HFF-Myc (cell line): ENCODE results near the gene SMR3A.

ENCODE experiments used
- DNase-seq: peaks from one replicate; pipeline ENCODE4 v3.0.0-alpha.2; 2011; ENCODE audit warnings: low read depth; ENCODE audit errors: extremely low read depth
- H3K4me3 ChIP-seq: replicated peaks from 2 replicates; pipeline ENCODE4 v1.5.1; 2011; ENCODE audit warnings: low read depth, mild to moderate bottlenecking, control low read depth, low read length
- CTCF ChIP-seq: IDR thresholded peaks from 2 replicates; pipeline ENCODE4 v1.5.1; 2012; ENCODE audit warnings: mild to moderate bottlenecking, low read depth, low read length, control low read depth; ENCODE audit errors: missing control alignments

Gene SMR3A

DNA sequence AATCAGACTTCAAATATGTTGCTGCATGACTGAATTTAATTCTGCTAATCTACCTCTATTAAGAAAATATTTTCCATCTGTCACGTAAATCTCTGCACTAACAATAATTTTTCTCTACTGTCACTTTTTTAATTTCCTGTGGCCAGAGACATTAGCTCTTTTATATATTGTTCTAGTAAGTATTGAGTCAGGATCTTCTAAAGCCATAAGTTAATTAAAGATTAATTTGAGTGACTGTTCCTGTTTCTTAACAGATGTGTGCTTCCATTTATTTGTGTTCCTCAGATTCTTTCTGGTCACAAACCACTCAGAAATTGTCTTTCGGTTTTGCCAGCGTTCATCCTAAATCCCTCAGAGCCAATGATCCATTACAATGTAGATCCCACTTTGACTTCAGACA lies 20.0 kb downstream of the SMR3A start:
- no peak for TF ChIP-seq CTCF
- DNase-seq = no peak
- H3K4me3 ChIP-seq = no peak overlapping the region

- TF ChIP-seq CTCF = no peak
- DNase-seq = no peak
- H3K4me3 ChIP-seq = no peak within 1 kb of the TSS
These were observed 22.2 kb downstream of the SMR3A start, which contains the start of gene SMR3B for GRCh38 chr4:70382691-70383181. Gene SMR3B, plus strand, starts transcription at chr4:70383131. Its CDS starts 1,380 bp downstream, at chr4:70384511.

DNA sequence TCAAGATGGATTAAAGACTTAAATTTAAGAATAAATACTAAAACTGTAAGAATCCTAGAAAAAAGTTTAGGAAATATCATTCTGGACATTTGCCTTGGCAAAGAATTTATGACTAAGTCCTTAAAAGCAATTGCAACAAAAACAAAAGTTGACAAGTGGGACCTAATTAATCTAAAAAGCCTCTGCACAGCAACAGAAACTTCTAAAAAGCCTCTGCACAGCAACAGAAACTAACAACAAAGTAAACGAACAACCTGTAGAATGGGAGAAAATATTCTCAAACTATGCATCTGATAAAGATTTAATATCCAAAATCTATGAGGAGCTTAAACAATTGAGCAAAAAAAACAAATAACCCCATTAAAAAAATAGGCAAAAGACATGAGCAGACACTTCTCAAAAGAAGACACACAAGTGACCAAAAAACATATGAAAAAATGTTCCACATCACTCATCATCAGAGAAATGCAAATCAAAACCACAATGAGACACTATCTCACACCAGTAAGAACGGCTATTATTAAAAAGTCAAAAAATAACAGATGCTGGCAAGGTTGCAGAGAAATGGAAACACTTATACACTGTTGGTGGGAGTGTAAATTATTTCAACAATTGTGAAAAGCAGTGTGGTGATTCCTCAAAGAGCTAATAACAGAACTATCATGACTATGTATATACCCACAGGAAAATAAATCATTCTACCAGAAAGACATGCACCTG lies 31.7 kb downstream of the SMR3A start:
- no peak for TF ChIP-seq CTCF
- DNase-seq = no peak

GRCh38 chr4:70397580-70397979 lies 37.0 kb downstream of the SMR3A start, which contains the start of gene OPRPN:
Gene OPRPN, plus strand, starts transcription at chr4:70397940. Its CDS starts 1,346 bp downstream, at chr4:70399286.
- TF ChIP-seq CTCF = no peak
- H3K4me3 ChIP-seq = no peak within 1 kb of the TSS
- DNase-seq = no peak

More for the DNA sequence above, 31.7 kb downstream of the SMR3A start:
- H3K4me3 ChIP-seq = no peak overlapping the region

DNA sequence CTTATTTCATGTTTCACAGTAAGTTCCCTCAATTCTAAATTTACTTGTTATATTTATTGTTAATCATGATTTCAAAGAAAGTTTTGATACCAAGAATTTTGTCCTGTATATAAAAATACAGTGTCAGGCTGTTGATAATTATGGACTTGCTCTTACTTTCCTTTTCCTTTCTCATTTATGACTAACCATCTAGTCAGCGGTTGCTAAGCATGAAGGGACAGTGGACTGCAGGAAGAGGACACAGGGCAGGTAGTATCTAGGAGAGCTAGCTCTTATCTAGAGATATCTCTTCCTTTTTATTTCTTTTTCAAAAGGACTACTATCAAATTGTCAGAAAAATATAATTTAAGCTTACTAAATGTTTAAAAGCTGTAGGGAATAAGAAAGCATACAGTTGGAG lies 38.8 kb downstream of the SMR3A start:
- H3K4me3 ChIP-seq = no peak overlapping the region
- DNase-seq = no peak
- no peak for TF ChIP-seq CTCF

- TF ChIP-seq CTCF = no peak
- no peak overlapping the region for H3K4me3 ChIP-seq
- no peak for DNase-seq
These were observed 42.2 kb downstream of the SMR3A start for GRCh38 chr4:70402762-70403161.

- TF ChIP-seq CTCF = no peak
These were observed 45.2 kb downstream of the SMR3A start for GRCh38 chr4:70405765-70406164.

More at GRCh38 chr4:70405765-70406164, 45.2 kb downstream of the SMR3A start:
- no peak overlapping the region for H3K4me3 ChIP-seq
- no peak for DNase-seq
